Transverse colon (tissue), 4 donors: ENCODE results near the gene SVBP. TPM values are rescaled to one million over a fixed set of nuclear protein-coding genes. Genes with fewer than 3 reads are reported as not detected.

ENCODE experiments used
- DNase-seq: peaks from one replicate; pipeline ENCODE4 v3.0.0-alpha.2; 2019
- H3K27ac ChIP-seq, 4 donors: fragments of 200-600 bp; sonication (generic); 2 replicates each; pipeline ENCODE4 v1.5.1; 2016 to 2018; ENCODE audit warnings: inconsistent platforms in 4 of 4
- H3K27me3 ChIP-seq: fragments of 200-600 bp; sonication (generic); 2 replicates; pipeline ENCODE4 v1.5.1; 2017; ENCODE audit warnings: inconsistent platforms
- H3K36me3 ChIP-seq, 4 donors: fragments of 200-600 bp; sonication (generic); 2 replicates each; pipeline ENCODE4 v1.5.1; 2017 to 2019; ENCODE audit warnings: inconsistent platforms in 4 of 4
- H3K4me1 ChIP-seq, 4 donors: fragments of 200-600 bp; sonication (generic); 2 replicates each; pipeline ENCODE4 v1.5.1; 2017 to 2020; ENCODE audit warnings: inconsistent platforms in 4 of 4
- H3K4me3 ChIP-seq, 4 donors: fragments of 200-600 bp; sonication (generic); 1 replicate in 1 of 4; 2 replicates in 3 of 4; pipeline versions ENCODE4 v1.5.1 to v1.6.1; 2017 to 2019; ENCODE audit warnings: inconsistent platforms in 4 of 4
- H3K9me3 ChIP-seq, 2 donors: fragments of 200-600 bp; sonication (generic); 2 replicates each; pipeline ENCODE4 v1.5.1; 2017 to 2019; ENCODE audit warnings: inconsistent platforms in 2 of 2
- CTCF ChIP-seq, 5 experiments: fragments of 200-600 bp in 3 of 5; fragments of 450-650 bp in 2 of 5; sonication (generic) in 3 of 5; IDR thresholded peaks; 1 replicate in 2 of 5; 2 replicates in 3 of 5; pipeline ENCODE4 v1.5.1; 2016 to 2017; ENCODE audit warnings: antibody characterized with exemption in 5 of 5, inconsistent platforms in 3 of 5, mild to moderate bottlenecking in 2 of 5, moderate library complexity in 1 of 5
- EP300 ChIP-seq: sonication (generic); formaldehyde crosslinking; IDR thresholded peaks from one replicate; pipeline ENCODE4 v1.6.1; 2017; ENCODE audit warnings: antibody characterized with exemption, low read depth
- POLR2A ChIP-seq: fragments of 450-650 bp; IDR thresholded peaks from one replicate; pipeline ENCODE4 v1.6.1; 2016; ENCODE audit warnings: antibody characterized with exemption, mild to moderate bottlenecking, moderate library complexity
- POLR2AphosphoS5 ChIP-seq, 3 donors: sonication (generic); formaldehyde crosslinking; IDR thresholded peaks; one replicate each; pipeline ENCODE4 v1.6.1; 2016; ENCODE audit warnings: antibody characterized with exemption in 3 of 3
- WGBS, 2 donors: methylation state at CpG; one replicate each; pipeline ENCODE4 v1.1.5; 2018; ENCODE audit warnings: low coverage in 1 of 2; 5-methylcytosine and 5-hydroxymethylcytosine counted together
- in situ Hi-C, 4 donors: fragments of 200-750 bp; cut with MboI; loops; one replicate each; pipeline versions ENCODE4 v1.15.0 to v1.15.1; 2017; ENCODE audit warnings: low sequenced_read_pairs in 3 of 4, low pct_ligation_motif_present in 1 of 4, low pct_unique_long_range_greater_than_20kb in 1 of 4
- intact Hi-C: fragments of 100-400 bp; cut with DNase I; formaldehyde crosslinking; loops from one replicate; pipeline ENCODE4 v1.15.1; 2023; ENCODE audit warnings: low total_unique reads
- total RNA-seq, 4 donors: library from RNA; depleted of rRNA; stranded (reverse); fragments of >200 nt; gene quantifications; one replicate each; pipeline ENCODE4 v1.1.0, GENCODE V29; 2016

The SVBP gene
- total RNA-seq, 4 donors from 2014 or later: 15.3 to 33.3 (median 17.6) TPM

- Histone ChIP-seq H3K4me1 (no peaks in the 10 kb centered on the region), H3K4me3 (no peak overlapping the region), H3K27ac (no peak overlapping the region), H3K27me3 (no peaks in the 10 kb centered on the region), H3K9me3 (no peaks in the 10 kb centered on the region), H3K36me3 (peaks cover 0 to 12% (median 2%) of the 10 kb centered on the region in 4 donors)
- 72 to 86% methylated on average over 6 of the region's 6 CpGs for WGBS, 2 donors
- DNase-seq: no peak
- TF ChIP-seq CTCF (IDR thresholded peaks at IDR 0.05): no peak
- no peak for TF ChIP-seq POLR2A
- no peak for TF ChIP-seq EP300
- no peak for TF ChIP-seq POLR2AphosphoS5 (IDR thresholded peaks at IDR 0.05)
- intact Hi-C loops: no loop called here
- in situ Hi-C loops: no loop called here
Observed at GRCh38 chr1:42853116-42853884, 36.1 kb upstream of the SVBP start.

- WGBS, 2 donors: 37 to 44% methylated on average over 2 of the region's 2 CpGs
- no peak overlapping the region for H3K4me3 ChIP-seq
- in situ Hi-C loops (no loop called here), intact Hi-C loops (no loop called here)
- peaks cover 0 to 12% (median 2%) of the 10 kb centered on the region in 4 donors for H3K36me3 ChIP-seq
- DNase-seq: no peak
- TF ChIP-seq POLR2AphosphoS5 (IDR thresholded peaks at IDR 0.05): no peak
- no peak for TF ChIP-seq POLR2A
- TF ChIP-seq CTCF (IDR thresholded peaks at IDR 0.05): no peak
- TF ChIP-seq EP300: no peak
- no peaks in the 10 kb centered on the region for H3K27me3 ChIP-seq
- peaks cover under 1 to 5% (median 2%) of the 10 kb centered on the region in 4 donors for H3K4me1 ChIP-seq
- H3K27ac ChIP-seq: no peak overlapping the region
- no peaks in the 10 kb centered on the region for H3K9me3 ChIP-seq
Observed at GRCh38 chr1:42852608-42852980, 35.4 kb upstream of the SVBP start.

GRCh38 chr1:42851960-42852607 lies 34.9 kb upstream of the SVBP start:
- Histone ChIP-seq H3K4me1 (peaks cover 6 to 10% (median 7%) of the 10 kb centered on the region in 4 donors), H3K27me3 (no peaks in the 10 kb centered on the region), H3K27ac (no peak overlapping the region), H3K36me3 (peaks cover 0 to 12% (median 2%) of the 10 kb centered on the region in 4 donors), H3K9me3 (no peaks in the 10 kb centered on the region), H3K4me3 (no peak overlapping the region)
- DNase-seq: no peak
- in situ Hi-C loops (no loop called here), intact Hi-C loops (no loop called here)
- TF ChIP-seq CTCF (IDR thresholded peaks at IDR 0.05) (no peak), EP300 (no peak), POLR2A (no peak), POLR2AphosphoS5 (IDR thresholded peaks at IDR 0.05) (no peak)
- WGBS, 2 donors: 88 to 90% methylated on average over 1 to 2 of the region's 2 CpGs

GRCh38 chr1:42851420-42851819 lies 34.2 kb upstream of the SVBP start:
- Histone ChIP-seq H3K9me3 (no peaks in the 10 kb centered on the region), H3K4me3 (no peak overlapping the region), H3K27me3 (no peaks in the 10 kb centered on the region), H3K27ac (no peak overlapping the region), H3K4me1 (peaks cover 7 to 12% (median 9%) of the 10 kb centered on the region in 4 donors), H3K36me3 (peaks cover 0 to 12% (median 2%) of the 10 kb centered on the region in 4 donors)
- no peak for TF ChIP-seq POLR2AphosphoS5 (IDR thresholded peaks at IDR 0.05)
- no peak for TF ChIP-seq EP300
- TF ChIP-seq CTCF (IDR thresholded peaks at IDR 0.05): no peak
- TF ChIP-seq POLR2A: no peak
- DNase-seq: no peak
- in situ Hi-C loops: no loop called here
- intact Hi-C loops: no loop called here
- 96% methylated on average over 15 of the region's 15 CpGs; no CpG with 5 or more reads in 1 of the 2 donors for WGBS, 2 donors
